ENCODE results near the gene EPS15.

The EPS15 gene

DNA sequence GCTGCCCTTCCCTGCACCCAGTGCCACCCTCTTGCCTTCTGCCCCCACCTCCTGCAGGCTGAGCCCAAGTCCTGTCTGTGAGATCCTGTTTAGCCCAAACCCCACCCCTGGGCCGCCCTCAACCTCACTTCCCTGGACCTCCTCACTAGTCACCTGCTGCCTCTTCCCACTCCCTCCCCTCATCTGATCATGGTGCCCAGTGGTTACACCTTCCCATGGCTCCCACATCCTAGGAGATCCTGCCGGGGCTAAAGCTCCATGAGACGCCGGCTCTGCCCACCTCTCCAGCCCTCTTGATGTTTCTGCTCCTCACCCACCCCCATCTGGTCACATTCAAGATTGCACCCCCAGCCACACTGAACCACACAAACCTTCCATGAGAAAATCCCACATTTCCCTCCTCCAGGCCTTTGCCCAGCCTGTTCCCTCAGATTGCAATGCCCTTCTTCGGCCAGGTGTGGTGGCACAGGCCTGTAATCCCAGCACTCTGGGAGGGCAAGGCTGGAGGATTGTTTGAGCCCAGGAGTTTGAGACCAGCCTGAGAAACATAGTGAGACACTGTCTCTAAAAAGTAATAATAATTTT lies 205.7 kb downstream of the EPS15 start:
- H3K4me1 Mint-ChIP-seq, result peaks cover 6% of the 10 kb centered on the region
- H3K4me3 Mint-ChIP-seq, result no peak overlapping the region
- no peak for DNase-seq (ENCODE audit: low spot score in 2 of 2)
- H3K9me3 Mint-ChIP-seq, result no peaks in the 10 kb centered on the region
- H3K27ac Mint-ChIP-seq (ENCODE audit: low read depth), result no peak overlapping the region
- H3K36me3 Mint-ChIP-seq (ENCODE audit: insufficient read depth), result no peaks in the 10 kb centered on the region
- H3K27me3 Mint-ChIP-seq, result no peaks in the 10 kb centered on the region
- ATAC-seq (replicated peaks; ENCODE audit: extremely low read depth, poor library complexity, severe bottlenecking), result no peak

DNA sequence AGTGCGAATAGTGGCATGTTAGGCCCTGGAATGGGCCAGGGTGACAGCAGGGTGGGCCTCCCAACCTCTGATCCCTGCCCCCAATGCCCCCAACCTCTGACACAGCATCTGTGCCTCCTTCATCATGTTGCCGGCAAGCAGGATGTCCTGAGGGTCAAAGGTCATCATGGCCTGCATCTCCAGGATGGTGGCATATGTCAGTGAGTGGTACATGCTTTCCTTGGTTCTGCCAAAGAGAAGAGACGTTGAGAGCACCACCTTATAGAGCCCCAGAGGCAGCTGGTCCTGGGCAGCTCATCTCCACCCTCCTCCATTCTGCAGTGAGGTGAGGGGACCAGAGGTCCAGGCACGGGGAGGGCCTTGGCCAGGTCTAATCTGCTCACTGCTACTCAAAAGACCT lies 206.3 kb downstream of the EPS15 start:
- DNase-seq (ENCODE audit: low spot score in 2 of 2) (no peak), ATAC-seq (replicated peaks; ENCODE audit: extremely low read depth, poor library complexity, severe bottlenecking) (no peak)
- H3K9me3 Mint-ChIP-seq, result no peaks in the 10 kb centered on the region
- H3K27me3 Mint-ChIP-seq, result no peaks in the 10 kb centered on the region
- H3K27ac Mint-ChIP-seq (ENCODE audit: low read depth), result no peak overlapping the region
- H3K36me3 Mint-ChIP-seq (ENCODE audit: insufficient read depth), result no peaks in the 10 kb centered on the region
- peaks cover 6% of the 10 kb centered on the region for H3K4me1 Mint-ChIP-seq
- no peak overlapping the region for H3K4me3 Mint-ChIP-seq

DNA sequence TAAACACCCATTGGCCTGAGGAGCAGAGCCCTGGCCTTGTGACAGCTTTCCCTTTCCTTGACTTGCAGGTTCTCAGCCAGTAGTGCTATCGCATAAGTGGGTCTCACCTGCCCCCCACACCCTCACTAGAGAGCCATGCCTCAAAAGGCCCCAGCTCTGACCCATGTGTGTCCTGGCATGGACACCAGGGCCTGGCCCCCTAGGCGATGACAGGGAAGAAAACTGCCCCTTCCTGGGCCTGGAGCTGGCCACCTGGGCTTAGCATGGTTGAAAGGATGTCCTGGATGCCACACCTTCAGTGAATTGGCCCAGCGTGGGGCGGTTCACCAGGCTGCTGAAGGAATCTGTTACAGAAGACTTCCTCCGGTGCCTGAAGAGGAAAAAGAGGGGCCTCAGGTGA lies 207.2 kb downstream of the EPS15 start:
- Mint-ChIP-seq H3K4me1 (peaks cover 6% of the 10 kb centered on the region), H3K27me3 (no peaks in the 10 kb centered on the region), H3K4me3 (no peak overlapping the region), H3K27ac (ENCODE audit: low read depth) (no peak overlapping the region), H3K36me3 (ENCODE audit: insufficient read depth) (no peaks in the 10 kb centered on the region), H3K9me3 (no peaks in the 10 kb centered on the region)
- ATAC-seq (replicated peaks; ENCODE audit: extremely low read depth, poor library complexity, severe bottlenecking), result no peak
- no peak for DNase-seq (ENCODE audit: low spot score in 2 of 2)

DNA sequence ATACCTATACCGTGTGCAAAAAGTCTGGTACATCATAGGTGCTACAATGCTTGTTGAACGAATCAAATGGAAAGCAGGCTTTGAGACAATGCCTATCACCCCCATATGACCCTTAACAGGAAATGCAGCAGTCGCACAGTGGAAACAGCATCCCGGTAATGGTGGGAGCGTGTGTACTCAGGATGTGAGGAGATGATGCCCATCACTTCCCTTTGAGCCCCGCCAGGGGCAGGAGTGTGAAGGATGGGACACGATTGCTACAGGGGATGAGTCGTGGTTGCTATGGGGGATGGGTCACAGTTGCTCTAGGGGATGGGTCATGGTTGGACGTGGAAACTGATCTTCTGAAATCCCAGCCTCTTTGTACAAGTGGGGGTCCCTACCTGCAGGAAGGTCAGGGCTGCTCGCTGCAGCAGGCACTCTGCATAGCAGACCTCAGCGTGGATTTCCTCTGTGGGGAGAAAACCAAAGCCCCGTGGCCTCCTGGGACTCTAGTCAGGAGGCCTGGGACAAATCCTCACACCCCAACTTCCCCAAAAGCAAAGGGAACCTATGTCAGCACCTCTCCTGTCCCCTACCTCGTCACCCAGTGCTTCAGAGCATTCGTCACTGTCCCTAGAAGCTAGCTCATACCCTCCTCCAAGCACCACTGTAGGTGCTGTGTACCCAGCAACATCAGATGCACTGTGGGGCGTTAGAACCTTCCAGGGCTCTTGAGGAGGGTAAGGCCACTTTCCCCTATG lies 208.0 kb downstream of the EPS15 start:
- no peak for ATAC-seq (replicated peaks; ENCODE audit: extremely low read depth, poor library complexity, severe bottlenecking)
- H3K27me3 Mint-ChIP-seq, result no peaks in the 10 kb centered on the region

DNA sequence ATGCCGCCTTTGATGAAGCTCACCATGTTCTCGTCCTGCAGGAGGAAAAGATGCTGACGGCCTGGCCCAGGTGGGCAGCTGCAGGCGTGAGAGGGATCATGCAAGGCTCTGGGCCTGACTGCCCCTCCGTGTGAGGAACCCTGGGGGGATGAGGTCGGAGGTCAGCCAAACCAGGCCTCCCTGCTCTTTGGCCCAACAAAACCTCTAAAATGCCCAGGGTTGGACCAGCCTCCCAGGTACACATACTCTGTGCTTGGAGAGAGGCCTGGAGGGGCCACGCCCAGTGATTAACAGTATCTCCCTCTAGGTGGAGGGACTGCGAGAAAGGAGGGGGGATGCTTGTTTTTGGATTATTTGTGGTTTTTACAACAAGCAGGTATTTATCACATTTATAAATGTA lies 209.8 kb downstream of the EPS15 start:
- no peak for ATAC-seq (replicated peaks; ENCODE audit: extremely low read depth, poor library complexity, severe bottlenecking)
- peaks cover 6% of the 10 kb centered on the region for H3K4me1 Mint-ChIP-seq
- DNase-seq (ENCODE audit: low spot score in 2 of 2), result no peak
- H3K27me3 Mint-ChIP-seq, result no peaks in the 10 kb centered on the region
- no peaks in the 10 kb centered on the region for H3K9me3 Mint-ChIP-seq
- no peaks in the 10 kb centered on the region for H3K36me3 Mint-ChIP-seq (ENCODE audit: insufficient read depth)
- no peak overlapping the region for H3K27ac Mint-ChIP-seq (ENCODE audit: low read depth)
- no peak overlapping the region for H3K4me3 Mint-ChIP-seq

More for the DNA sequence above, 208.0 kb downstream of the EPS15 start:
- no peak for DNase-seq (ENCODE audit: low spot score in 2 of 2)
- Mint-ChIP-seq H3K4me1 (peaks cover 6% of the 10 kb centered on the region), H3K36me3 (ENCODE audit: insufficient read depth) (no peaks in the 10 kb centered on the region), H3K9me3 (no peaks in the 10 kb centered on the region), H3K27ac (ENCODE audit: low read depth) (no peak overlapping the region), H3K4me3 (no peak overlapping the region)

DNA sequence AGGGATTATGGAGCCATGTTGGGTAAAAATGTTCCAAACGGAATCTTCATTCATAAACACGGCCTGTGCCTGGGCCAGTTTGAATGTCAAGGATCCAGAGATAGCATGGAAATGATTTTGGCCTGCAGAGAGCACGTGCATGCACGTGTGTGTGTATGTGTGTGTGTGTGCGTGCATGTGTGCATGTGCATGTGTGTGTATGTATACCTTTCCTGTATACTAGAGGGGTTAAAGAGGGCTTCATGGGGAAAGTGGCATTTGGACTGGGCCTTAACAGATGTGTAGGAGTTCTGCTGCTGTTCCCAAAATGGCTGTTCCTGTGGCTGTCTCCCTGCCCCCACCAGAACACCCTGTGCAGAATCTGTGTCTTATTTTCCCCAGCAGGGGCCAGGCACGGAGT lies 210.4 kb downstream of the EPS15 start:
- Mint-ChIP-seq H3K9me3 (no peaks in the 10 kb centered on the region), H3K27me3 (no peaks in the 10 kb centered on the region), H3K36me3 (ENCODE audit: insufficient read depth) (no peaks in the 10 kb centered on the region), H3K27ac (ENCODE audit: low read depth) (no peak overlapping the region), H3K4me3 (no peak overlapping the region), H3K4me1 (peaks cover 6% of the 10 kb centered on the region)
- DNase-seq (ENCODE audit: low spot score in 2 of 2) (no peak), ATAC-seq (replicated peaks; ENCODE audit: extremely low read depth, poor library complexity, severe bottlenecking) (no peak)

DNA sequence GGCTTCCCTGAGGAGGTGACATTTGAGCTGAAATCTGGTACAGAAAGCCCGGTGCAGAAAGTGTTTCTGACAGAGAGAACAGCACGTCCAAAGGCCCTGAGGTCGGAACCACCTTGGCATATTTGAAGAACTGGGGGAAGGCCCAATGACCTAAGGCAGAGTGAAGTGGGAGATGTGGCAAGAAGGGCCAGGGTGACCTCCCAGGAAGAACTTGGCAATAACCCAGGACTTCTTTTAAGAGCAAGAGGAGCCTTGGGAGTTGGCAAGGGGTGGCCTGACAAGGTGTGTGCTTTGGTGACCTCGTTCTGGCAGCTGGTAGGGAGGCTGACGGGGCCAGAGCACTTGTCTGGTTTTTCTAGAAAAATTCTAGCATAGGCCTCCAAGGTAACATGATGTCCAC lies 212.1 kb downstream of the EPS15 start:
- Mint-ChIP-seq H3K9me3 (no peaks in the 10 kb centered on the region), H3K36me3 (ENCODE audit: insufficient read depth) (no peaks in the 10 kb centered on the region), H3K27ac (ENCODE audit: low read depth) (no peak overlapping the region), H3K27me3 (no peaks in the 10 kb centered on the region), H3K4me3 (no peak overlapping the region), H3K4me1 (peaks cover 6% of the 10 kb centered on the region)
- ATAC-seq (replicated peaks; ENCODE audit: extremely low read depth, poor library complexity, severe bottlenecking) (no peak), DNase-seq (ENCODE audit: low spot score in 2 of 2) (no peak)

DNA sequence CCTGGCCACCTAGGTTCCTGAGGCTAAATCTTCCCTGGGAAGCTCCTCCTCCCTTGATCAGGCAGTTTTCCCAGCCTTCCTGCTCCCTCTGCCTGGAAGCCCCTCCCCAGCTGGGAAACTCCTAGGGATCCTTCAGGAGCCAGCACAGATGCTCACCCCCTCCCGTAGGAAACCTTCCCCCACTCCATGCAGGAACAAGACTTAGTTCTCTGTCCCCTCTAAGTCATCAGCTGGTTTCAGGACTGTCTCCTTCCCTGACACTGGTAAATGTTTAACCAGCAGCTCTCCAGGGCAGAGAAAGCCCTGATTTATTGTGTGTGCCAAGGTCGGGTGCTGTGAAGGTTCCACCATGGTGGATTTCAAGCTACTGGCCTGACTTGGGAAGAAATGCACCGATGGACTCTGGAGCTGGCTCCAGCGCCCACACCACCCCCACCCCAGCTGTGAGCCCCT lies 213.7 kb downstream of the EPS15 start:
- no peak overlapping the region for H3K27ac Mint-ChIP-seq (ENCODE audit: low read depth)
- H3K4me3 Mint-ChIP-seq, result no peak overlapping the region
- H3K36me3 Mint-ChIP-seq (ENCODE audit: insufficient read depth), result no peaks in the 10 kb centered on the region
- no peaks in the 10 kb centered on the region for H3K9me3 Mint-ChIP-seq
- H3K4me1 Mint-ChIP-seq, result no peaks in the 10 kb centered on the region
- H3K27me3 Mint-ChIP-seq, result no peaks in the 10 kb centered on the region
- no peak for DNase-seq (ENCODE audit: low spot score in 2 of 2)
- no peak for ATAC-seq (replicated peaks; ENCODE audit: extremely low read depth, poor library complexity, severe bottlenecking)

DNA sequence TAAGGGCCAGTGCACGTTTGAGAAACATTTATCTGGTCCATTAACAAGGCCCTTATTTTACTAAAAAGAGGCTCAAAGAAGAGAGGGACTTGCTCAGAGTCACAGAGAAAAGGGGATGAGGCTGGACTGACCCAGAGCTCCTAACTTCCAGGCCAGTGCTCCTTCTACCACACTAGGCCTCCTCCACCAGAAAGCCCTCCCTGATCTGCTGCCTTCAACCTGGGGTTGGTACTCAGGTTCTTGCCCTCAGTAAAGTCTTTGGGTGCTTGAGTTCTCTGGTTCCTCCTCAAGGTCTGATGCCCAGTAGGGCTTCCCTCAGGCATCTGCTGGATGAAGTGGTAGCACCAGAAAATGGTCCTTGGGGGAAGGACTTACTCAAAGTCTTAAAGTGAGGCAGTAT lies 214.7 kb downstream of the EPS15 start:
- H3K9me3 Mint-ChIP-seq, result no peaks in the 10 kb centered on the region
- no peak overlapping the region for H3K4me3 Mint-ChIP-seq
- no peak overlapping the region for H3K27ac Mint-ChIP-seq (ENCODE audit: low read depth)
- no peaks in the 10 kb centered on the region for H3K27me3 Mint-ChIP-seq
- no peaks in the 10 kb centered on the region for H3K4me1 Mint-ChIP-seq
- H3K36me3 Mint-ChIP-seq (ENCODE audit: insufficient read depth), result no peaks in the 10 kb centered on the region
- no peak for ATAC-seq (replicated peaks; ENCODE audit: extremely low read depth, poor library complexity, severe bottlenecking)
- DNase-seq (ENCODE audit: low spot score in 2 of 2), result no peak
